Neural cell (in vitro differentiated cells): Measurements from ENCODE around the gene HDAC5. TPM values are rescaled to one million over a fixed set of nuclear protein-coding genes. Genes with fewer than 3 reads are reported as not detected.

Experiments used
- H2AFZ ChIP-seq: fragments of 200-600, 300-800 bp; sonication (generic), shearing (Covaris generic); 2 replicates; pipeline ENCODE4 v1.6.0; 2014; ENCODE audit warnings: low read depth, mild to moderate bottlenecking, antibody characterized with exemption, low read length, moderate library complexity
- H3F3A ChIP-seq: fragments of 200-600 bp; shearing (Covaris generic); 2 replicates; pipeline ENCODE4 v1.6.1; 2016; ENCODE audit warnings: mild to moderate bottlenecking, moderate library complexity, mixed read lengths, antibody characterized with exemption, low read length; ENCODE audit not compliant: insufficient read depth, poor library complexity, severe bottlenecking
- H3K27ac ChIP-seq: fragments of 200-600, 300-800 bp; sonication (generic), shearing (Covaris generic); 2 replicates; pipeline ENCODE4 v1.5.1; 2014; ENCODE audit warnings: mild to moderate bottlenecking, low read length, moderate library complexity
- H3K27me3 ChIP-seq: fragments of 300-800, 200-600 bp; sonication (generic), shearing (Covaris generic); 2 replicates; pipeline ENCODE4 v1.6.0; 2014; ENCODE audit warnings: mild to moderate bottlenecking, low read depth, low read length, moderate library complexity; ENCODE audit not compliant: insufficient read depth
- H3K36me3 ChIP-seq: fragments of 300-800, 200-600 bp; sonication (generic), shearing (Covaris generic); 2 replicates; pipeline ENCODE4 v1.5.1; 2014; ENCODE audit warnings: mild to moderate bottlenecking, antibody characterized with exemption, low read length, moderate library complexity; ENCODE audit not compliant: insufficient read depth
- H3K4me2 ChIP-seq: fragments of 300-800, 200-600 bp; sonication (generic), shearing (Covaris generic); 2 replicates; pipeline ENCODE4 v1.6.0; 2014; ENCODE audit warnings: mild to moderate bottlenecking, low read length
- H3K4me3 ChIP-seq: fragments of 300-800, 200-600 bp; sonication (generic), shearing (Covaris generic); 2 replicates; pipeline ENCODE4 v1.5.1; 2014; ENCODE audit warnings: mild to moderate bottlenecking, low read length, moderate library complexity
- H3K79me2 ChIP-seq: fragments of 200-600 bp; shearing (Covaris generic); replicated peaks from 2 replicates; pipeline ENCODE4 v1.6.0; 2014; ENCODE audit warnings: mild to moderate bottlenecking, low read length, moderate library complexity; ENCODE audit not compliant: insufficient read depth
- H3K9ac ChIP-seq: fragments of 300-800, 200-600 bp; sonication (generic), shearing (Covaris generic); 2 replicates; pipeline ENCODE4 v1.6.1; 2016; ENCODE audit warnings: mild to moderate bottlenecking, low read length, mixed read lengths
- H3K9me2 ChIP-seq: fragments of 200-600 bp; shearing (Covaris generic); 2 replicates; pipeline ENCODE4 v1.6.1; 2016; ENCODE audit warnings: mild to moderate bottlenecking, low read length, mixed read lengths; ENCODE audit not compliant: insufficient read depth
- H3K9me3 ChIP-seq: fragments of 200-600, 300-800 bp; sonication (generic), shearing (Covaris generic); 2 replicates; pipeline ENCODE4 v1.6.1; 2016; ENCODE audit warnings: mild to moderate bottlenecking, mixed run types, low read length, moderate library complexity, mixed read lengths
- H4K20me1 ChIP-seq: fragments of 200-600 bp; shearing (Covaris generic); 2 replicates; pipeline ENCODE4 v1.6.1; 2016; ENCODE audit warnings: mild to moderate bottlenecking, mixed run types; ENCODE audit not compliant: insufficient read depth
- CTCF ChIP-seq: fragments of 450-650 bp; IDR thresholded peaks from 2 replicates; pipeline ENCODE4 v1.5.1; 2014; ENCODE audit warnings: antibody characterized with exemption, mild to moderate bottlenecking, moderate library complexity; ENCODE audit not compliant: poor library complexity, severe bottlenecking
- EP300 ChIP-seq: fragments of 450-650 bp; conservative IDR thresholded peaks from 2 replicates; pipeline ENCODE4 v1.6.1; 2014; ENCODE audit warnings: antibody characterized with exemption, mild to moderate bottlenecking, moderate library complexity; ENCODE audit not compliant: poor library complexity, severe bottlenecking
- EZH2 ChIP-seq: fragments of 200-600, 300-800 bp; shearing (Covaris generic), sonication (generic); IDR thresholded peaks from 2 replicates; pipeline ENCODE4 v1.6.1; 2014; ENCODE audit warnings: antibody characterized with exemption, low read length, borderline replicate concordance, mild to moderate bottlenecking; ENCODE audit not compliant: insufficient read depth, poor library complexity, severe bottlenecking
- MXI1 ChIP-seq: fragments of 450-650 bp; conservative IDR thresholded peaks from 2 replicates; pipeline ENCODE4 v1.6.1; 2014; ENCODE audit warnings: antibody characterized with exemption, mild to moderate bottlenecking; ENCODE audit not compliant: poor library complexity, severe bottlenecking
- POLR2AphosphoS5 ChIP-seq: IDR thresholded peaks from 2 replicates; pipeline ENCODE4 v1.6.1; 2012
- RAD21 ChIP-seq: fragments of 450-650 bp; conservative IDR thresholded peaks from 2 replicates; pipeline ENCODE4 v1.6.1; 2014; ENCODE audit warnings: antibody characterized with exemption, mild to moderate bottlenecking, moderate library complexity
- REST ChIP-seq: IDR thresholded peaks from 2 replicates; pipeline ENCODE4 v1.6.1; 2012; ENCODE audit warnings: borderline replicate concordance
- SMC3 ChIP-seq: fragments of 450-650 bp; conservative IDR thresholded peaks from 2 replicates; pipeline ENCODE4 v1.6.1; 2014; ENCODE audit warnings: antibody characterized with exemption, mild to moderate bottlenecking, moderate library complexity; ENCODE audit not compliant: poor library complexity
- TAF1 ChIP-seq: IDR thresholded peaks from 2 replicates; pipeline ENCODE4 v1.6.1; 2012; ENCODE audit warnings: low read depth
- polyA plus RNA-seq: library from polyadenylated mRNA; depleted of rRNA; stranded (reverse); fragments of >200 nt; gene quantifications from 2 replicates; pipeline ENCODE4 v1.2.3, GENCODE V29; 2014

Gene HDAC5
- polyA plus RNA-seq, 1 donor from 2014 or later: 97.8 TPM

- Histone ChIP-seq H3K4me3 (no peak overlapping the region), H3K9ac (no peak overlapping the region), H3F3A (no peaks in the 10 kb centered on the region), H3K9me2 (no peaks in the 10 kb centered on the region), H3K36me3 (no peaks in the 10 kb centered on the region), H3K4me2 (no peak overlapping the region), H2AFZ (no peak overlapping the region), H4K20me1 (no peaks in the 10 kb centered on the region), H3K79me2 (no peaks in the 10 kb centered on the region), H3K27me3 (no peaks in the 10 kb centered on the region), H3K27ac (no peak overlapping the region), H3K9me3 (no peaks in the 10 kb centered on the region)
- no peak for TF ChIP-seq RAD21
- no peak for TF ChIP-seq MXI1
Measured at GRCh38 chr17:44159519-44160210, 36.2 kb upstream of the HDAC5 start.

- H3K4me2 ChIP-seq: no peak overlapping the region
- no peaks in the 10 kb centered on the region for H3K9me3 ChIP-seq
- H3K27ac ChIP-seq: no peak overlapping the region
- no peak overlapping the region for H3K9ac ChIP-seq
- H3K9me2 ChIP-seq: no peaks in the 10 kb centered on the region
- H3F3A ChIP-seq: no peaks in the 10 kb centered on the region
- H3K36me3 ChIP-seq: no peaks in the 10 kb centered on the region
- H3K27me3 ChIP-seq: no peaks in the 10 kb centered on the region
- TF ChIP-seq TAF1 (no peak), RAD21 (no peak), EP300 (no peak), POLR2AphosphoS5 (no peak), MXI1 (no peak), REST (no peak), SMC3 (no peak), CTCF (no peak), EZH2 (no peak)
- H3K4me3 ChIP-seq: no peak overlapping the region
- H3K79me2 ChIP-seq: no peaks in the 10 kb centered on the region
- H2AFZ ChIP-seq: no peak overlapping the region
- no peaks in the 10 kb centered on the region for H4K20me1 ChIP-seq
Measured at GRCh38 chr17:44155488-44155887, 32.0 kb upstream of the HDAC5 start.

GRCh38 chr17:44152875-44153274 is 29.4 kb upstream of the HDAC5 start:
- H3K9me2 ChIP-seq: no peaks in the 10 kb centered on the region
- H4K20me1 ChIP-seq: no peaks in the 10 kb centered on the region
- no peaks in the 10 kb centered on the region for H3K9me3 ChIP-seq
- no peaks in the 10 kb centered on the region for H3F3A ChIP-seq
- TF ChIP-seq SMC3 (no peak), CTCF (no peak), POLR2AphosphoS5 (no peak), MXI1 (no peak)
- H3K79me2 ChIP-seq: no peaks in the 10 kb centered on the region
- no peak overlapping the region for H3K9ac ChIP-seq
- no peak overlapping the region for H2AFZ ChIP-seq
- no peak overlapping the region for H3K27ac ChIP-seq
- no peak overlapping the region for H3K4me2 ChIP-seq
- H3K4me3 ChIP-seq: no peak overlapping the region
- no peaks in the 10 kb centered on the region for H3K36me3 ChIP-seq
- no peaks in the 10 kb centered on the region for H3K27me3 ChIP-seq
